SK-N-SH (cell line): ENCODE results near the gene ZNF559. TPM values are rescaled to one million over a fixed set of nuclear protein-coding genes. Genes with fewer than 3 reads are reported as not detected.

Experiments used
- CTCF ChIA-PET: fragments of 300-600, 350-600 bp; formaldehyde crosslinking; extraction: SDS; loops from one replicate; lab custom pipeline; 2021; lab: Yijun Ruan, JAX
- POLR2A ChIA-PET: fragments of 350-600 bp; sonication (Branson Sonifier 250); formaldehyde crosslinking; extraction: SDS; loops from one replicate; lab custom pipeline; 2020; ENCODE audit warnings: antibody characterized with exemption, inconsistent platforms; lab: Yijun Ruan, JAX
- DNase-seq: peaks from one replicate; pipeline ENCODE4 v3.0.0; 2012
- H2AFZ ChIP-seq: fragments of 200-600 bp; sonication (generic); 2 replicates; pipeline ENCODE4 v1.8.1; 2016; ENCODE audit warnings: antibody characterized with exemption, mild to moderate bottlenecking, low read depth
- H3F3A ChIP-seq: fragments of 200-600 bp; sonication (generic); replicated peaks from 2 replicates; pipeline ENCODE3; 2016; ENCODE audit warnings: antibody characterized with exemption, mild to moderate bottlenecking; ENCODE audit not compliant: insufficient read depth
- H3K27ac ChIP-seq, 2 experiments: fragments of 200-500 bp in 1 of 2; fragments of 200-600 bp in 1 of 2; sonication (Bioruptor generic) in 1 of 2; sonication (generic), shearing (Covaris generic) in 1 of 2; 2 replicates each; pipeline versions ENCODE4 v1.5.1 to v1.6.1; 2014 to 2016; ENCODE audit warnings: low read depth in 2 of 2, inconsistent platforms in 1 of 2, low read length in 1 of 2, mild to moderate bottlenecking in 1 of 2, mixed read lengths in 1 of 2
- H3K27me3 ChIP-seq: fragments of 200-600 bp; sonication (generic), shearing (Covaris generic); 2 replicates; pipeline ENCODE4 v1.6.1; 2016; ENCODE audit warnings: mixed run types; ENCODE audit not compliant: insufficient read depth
- H3K36me3 ChIP-seq, 2 experiments: fragments of 200-500 bp in 1 of 2; fragments of 200-600 bp in 1 of 2; sonication (Bioruptor generic) in 1 of 2; sonication (generic) in 1 of 2; replicated peaks in 1 of 2; 2 replicates each; pipeline versions ENCODE3 to v1.5.1; 2014 to 2016; ENCODE audit warnings: low read length in 1 of 2, mild to moderate bottlenecking in 1 of 2; ENCODE audit not compliant: insufficient read depth in 2 of 2, control insufficient read depth in 1 of 2
- H3K4me1 ChIP-seq, 2 experiments: fragments of 200-500 bp in 1 of 2; fragments of 200-600 bp in 1 of 2; sonication (Bioruptor generic) in 1 of 2; sonication (generic), shearing (Covaris generic) in 1 of 2; 2 replicates each; pipeline versions ENCODE4 v1.5.1 to v1.6.1; 2014 to 2016; ENCODE audit warnings: low read depth in 1 of 2, low read length in 1 of 2, mixed run types in 1 of 2; ENCODE audit not compliant: insufficient read depth in 2 of 2, control insufficient read depth in 1 of 2
- H3K4me2 ChIP-seq: fragments of 200-600 bp; sonication (generic), shearing (Covaris generic); 2 replicates; pipeline ENCODE4 v1.6.1; 2017; ENCODE audit warnings: mixed run types
- H3K4me3 ChIP-seq, 2 experiments: fragments of 200-500 bp in 1 of 2; fragments of 200-600 bp in 1 of 2; sonication (Bioruptor generic) in 1 of 2; sonication (generic), shearing (Covaris generic) in 1 of 2; 2 replicates each; pipeline versions ENCODE4 v1.5.1 to v1.8.1; 2014 to 2016; ENCODE audit warnings: low read depth in 2 of 2, inconsistent platforms in 1 of 2, low read length in 1 of 2, mild to moderate bottlenecking in 1 of 2, mixed read lengths in 1 of 2, moderate library complexity in 1 of 2
- H3K79me2 ChIP-seq: fragments of 200-600 bp; sonication (generic); 2 replicates; pipeline ENCODE4 v1.8.1; 2017; ENCODE audit warnings: mild to moderate bottlenecking; ENCODE audit not compliant: insufficient read depth
- H3K9ac ChIP-seq: fragments of 200-600 bp; sonication (generic); 2 replicates; pipeline ENCODE4 v1.6.1; 2017; ENCODE audit warnings: mixed run types
- H3K9me2 ChIP-seq: fragments of 200-600 bp; sonication (generic); 2 replicates; pipeline ENCODE4 v1.6.1; 2017; ENCODE audit warnings: mixed run types
- H3K9me3 ChIP-seq: fragments of 200-600 bp; sonication (generic); 2 replicates; pipeline ENCODE4 v1.6.1; 2017; ENCODE audit warnings: mixed run types, mild to moderate bottlenecking, moderate library complexity
- H4K20me1 ChIP-seq: fragments of 200-600 bp; sonication (generic); 2 replicates; pipeline ENCODE4 v1.6.1; 2017; ENCODE audit warnings: mild to moderate bottlenecking, mixed run types; ENCODE audit not compliant: insufficient read depth
- CTCF ChIP-seq: fragments of 200-600 bp; sonication (generic); IDR thresholded peaks from 2 replicates; pipeline ENCODE4 v1.6.1; 2017; ENCODE audit warnings: antibody characterized with exemption, mild to moderate bottlenecking, moderate library complexity
- ELF1 ChIP-seq: IDR thresholded peaks from 2 replicates; pipeline ENCODE4 v1.4.0; 2012
- EP300 ChIP-seq, 2 experiments: IDR thresholded peaks; 2 replicates each; pipeline versions ENCODE4 v1.4.0 to v1.6.1; 2012; ENCODE audit warnings: borderline replicate concordance in 1 of 2, low read depth in 1 of 2, low read length in 1 of 2
- EZH2phosphoT487 ChIP-seq: fragments of 200-600 bp; sonication (generic); IDR thresholded peaks from 2 replicates; pipeline ENCODE4 v1.6.1; 2017; ENCODE audit warnings: low read depth, mixed run types, mild to moderate bottlenecking, antibody characterized with exemption, moderate library complexity, borderline replicate concordance
- GABPA ChIP-seq: IDR thresholded peaks from 2 replicates; pipeline ENCODE4 v1.4.0; 2012; ENCODE audit warnings: low read depth, mild to moderate bottlenecking
- GATA2 ChIP-seq: sonication (generic); formaldehyde crosslinking; IDR thresholded peaks from 2 replicates; pipeline ENCODE4 v1.5.0; 2020; ENCODE audit warnings: mild to moderate bottlenecking, missing genetic modification reagents
- MXI1 ChIP-seq: IDR thresholded peaks from 2 replicates; pipeline ENCODE4 v1.6.1; 2012; ENCODE audit warnings: mild to moderate bottlenecking, low read depth, low read length, improper control_type of control experiment
- NFIC ChIP-seq: IDR thresholded peaks from 2 replicates; pipeline ENCODE4 v1.4.0; 2012; ENCODE audit warnings: borderline replicate concordance
- POLR2AphosphoS5 ChIP-seq: IDR thresholded peaks from 2 replicates; pipeline ENCODE4 v1.6.1; 2012; ENCODE audit warnings: low read depth, low read length
- RCOR1 ChIP-seq: fragments of 150-350 bp; IDR thresholded peaks from 2 replicates; pipeline ENCODE4 v1.6.1; 2017; ENCODE audit warnings: antibody characterized with exemption, low read length
- REST ChIP-seq: IDR thresholded peaks from 2 replicates; pipeline ENCODE4 v1.6.1; 2012; ENCODE audit warnings: mild to moderate bottlenecking, low read depth, low read length, moderate library complexity
- RFX5 ChIP-seq: IDR thresholded peaks from 2 replicates; pipeline ENCODE4 v1.6.1; 2012; ENCODE audit warnings: mild to moderate bottlenecking, improper control_type of control experiment, low read length
- RXRA ChIP-seq: IDR thresholded peaks from 2 replicates; pipeline ENCODE4 v1.4.0; 2012; ENCODE audit warnings: low read depth, mild to moderate bottlenecking, borderline replicate concordance
- YY1 ChIP-seq: IDR thresholded peaks from 2 replicates; pipeline ENCODE4 v1.4.0; 2012; ENCODE audit warnings: low read depth, mild to moderate bottlenecking
- WGBS: methylation state at CpG from one replicate; pipeline ENCODE4 v1.1.6; 2017; ENCODE audit warnings: low lambda C conversion rate; 5-methylcytosine and 5-hydroxymethylcytosine counted together
- polyA plus RNA-seq, 3 experiments: library from polyadenylated mRNA; depleted of rRNA; stranded (reverse); fragments of >200 nt; gene quantifications; 2 replicates each; pipeline ENCODE4 v1.2.3, GENCODE V29; 2012
- TF ChIP-seq, protein P1 (sequence below): fragments of 150-350 bp; IDR thresholded peaks from 2 replicates; pipeline ENCODE4 v1.6.1; 2016; ENCODE audit warnings: mild to moderate bottlenecking, low read depth, low read length
- TF ChIP-seq, protein P2 (sequence below): IDR thresholded peaks from 2 replicates; pipeline ENCODE4; 2012

ZNF559 gene
- polyA plus RNA-seq, 1 of the 3 experiments (the other 2 are of a cell fraction), result 10.4 TPM

DNA sequence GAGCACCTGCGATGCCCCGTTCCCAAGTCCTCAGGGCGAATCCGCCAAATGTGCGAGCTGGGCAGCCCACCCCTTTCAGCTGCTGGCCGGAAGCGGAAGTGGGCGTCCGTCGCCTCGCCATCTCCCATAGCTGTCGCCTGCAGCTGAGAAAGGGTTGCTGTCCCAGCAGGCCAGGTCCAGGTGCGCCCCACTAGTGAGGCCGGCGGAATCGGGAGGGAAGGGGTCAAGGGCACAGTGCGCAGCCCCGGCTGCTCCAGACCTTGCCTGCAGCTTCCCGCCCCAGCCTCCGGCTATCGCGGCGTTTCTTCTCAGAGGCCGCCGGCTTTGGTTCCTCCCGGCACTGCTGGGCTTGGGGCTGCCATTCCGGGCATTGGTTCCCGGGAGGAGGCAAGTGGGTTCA is 38.9 kb downstream of the ZNF559 start, which contains the start of gene ZNF177:
TSS of gene ZNF177 (plus strand) at position 109 of the 400 bp plus-strand sequence. CDS start 15,299 bp downstream, outside the sequence.
- CTCF ChIA-PET, result interaction anchor here (0.9 kb wide), 1 partner anchor 157 kb away, joined by 3 read pairs; no protein-coding TSS in a partner anchor
- peak; percentile 79 for DNase-seq
- no peak within 1 kb of the TSS for H3K9ac ChIP-seq
- POLR2A ChIA-PET, result no interaction called here
- peak within 1 kb of the TSS; percentile 1; the same call in 1 of the 2 replicates for H2AFZ ChIP-seq
- peak; percentile 75 for TF ChIP-seq GABPA
- no peak for TF ChIP-seq EP300 (IDR thresholded peaks at IDR 0.05; ENCODE audit: borderline replicate concordance in 1 of 2, low read depth in 1 of 2, low read length in 1 of 2)
- no peak for TF ChIP-seq RCOR1
- no peak for TF ChIP-seq NFIC
- TF ChIP-seq POLR2AphosphoS5, result peak; percentile 43; the same call in 1 of the 2 replicates
- peak; percentile 53 for TF ChIP-seq ELF1
- no peak for TF ChIP-seq RFX5
- TF ChIP-seq, protein P1, sequence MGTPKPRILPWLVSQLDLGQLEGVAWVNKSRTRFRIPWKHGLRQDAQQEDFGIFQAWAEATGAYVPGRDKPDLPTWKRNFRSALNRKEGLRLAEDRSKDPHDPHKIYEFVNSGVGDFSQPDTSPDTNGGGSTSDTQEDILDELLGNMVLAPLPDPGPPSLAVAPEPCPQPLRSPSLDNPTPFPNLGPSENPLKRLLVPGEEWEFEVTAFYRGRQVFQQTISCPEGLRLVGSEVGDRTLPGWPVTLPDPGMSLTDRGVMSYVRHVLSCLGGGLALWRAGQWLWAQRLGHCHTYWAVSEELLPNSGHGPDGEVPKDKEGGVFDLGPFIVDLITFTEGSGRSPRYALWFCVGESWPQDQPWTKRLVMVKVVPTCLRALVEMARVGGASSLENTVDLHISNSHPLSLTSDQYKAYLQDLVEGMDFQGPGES, result no peak
- no peak for TF ChIP-seq GATA2 (CRISPR knock-in tag)
- no peak for TF ChIP-seq EZH2phosphoT487
- peak; percentile 29; the same call in 1 of the 2 replicates for TF ChIP-seq YY1
- TF ChIP-seq, protein P2, sequence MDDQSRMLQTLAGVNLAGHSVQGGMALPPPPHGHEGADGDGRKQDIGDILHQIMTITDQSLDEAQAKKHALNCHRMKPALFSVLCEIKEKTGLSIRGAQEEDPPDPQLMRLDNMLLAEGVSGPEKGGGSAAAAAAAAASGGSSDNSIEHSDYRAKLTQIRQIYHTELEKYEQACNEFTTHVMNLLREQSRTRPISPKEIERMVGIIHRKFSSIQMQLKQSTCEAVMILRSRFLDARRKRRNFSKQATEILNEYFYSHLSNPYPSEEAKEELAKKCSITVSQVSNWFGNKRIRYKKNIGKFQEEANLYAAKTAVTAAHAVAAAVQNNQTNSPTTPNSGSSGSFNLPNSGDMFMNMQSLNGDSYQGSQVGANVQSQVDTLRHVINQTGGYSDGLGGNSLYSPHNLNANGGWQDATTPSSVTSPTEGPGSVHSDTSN, result no peak
- no peak for TF ChIP-seq RXRA
- TF ChIP-seq REST, result no peak
- TF ChIP-seq MXI1, result no peak
- TF ChIP-seq CTCF, result no peak
- 1% methylated on average over 13 of the region's 28 CpGs for WGBS
- H3F3A ChIP-seq, result no peaks in the 10 kb centered on the region
- H3K79me2 ChIP-seq, result no peaks in the 10 kb centered on the region
- H3K4me3 ChIP-seq, result peak within 1 kb of the TSS; percentile 54 to 57
- peaks cover 9% of the 10 kb centered on the region; the same call in 1 of the 2 replicates for H3K9me3 ChIP-seq
- H3K4me2 ChIP-seq, result peak within 1 kb of the TSS; percentile 51; the same call in 1 of the 2 replicates
- H4K20me1 ChIP-seq, result no peaks in the 10 kb centered on the region
- no peaks in the 10 kb centered on the region for H3K9me2 ChIP-seq
- 0 out of 4 replicates have a peak within 1 kb of the TSS, but pooled peaks of 1 of the 2 experiments have one; percentile 11 for H3K27ac ChIP-seq
- no peaks in the 10 kb centered on the region for H3K4me1 ChIP-seq
- H3K27me3 ChIP-seq, result no peaks in the 10 kb centered on the region
- peaks cover 0 to 13% of the 10 kb centered on the region in 2 experiments for H3K36me3 ChIP-seq
